Spleen (tissue), 11 donors: ENCODE measurements around the gene CYFIP2. TPM values are rescaled to one million over a fixed set of nuclear protein-coding genes. Genes with fewer than 3 reads are reported as not detected.

Experiments
- DNase-seq: peaks from one replicate; pipeline ENCODE4 v3.0.0-alpha.2; 2020
- H3K27ac ChIP-seq, 8 donors: fragments of 200-600 bp; sonication (generic) in 7 of 8; 1 replicate in 4 of 8; 2 replicates in 4 of 8; pipeline versions ENCODE4 v1.5.0 to v1.8.0; 2016 to 2021; ENCODE audit warnings: inconsistent platforms in 4 of 8, mild to moderate bottlenecking in 4 of 8, moderate library complexity in 1 of 8
- H3K27me3 ChIP-seq, 7 donors: fragments of 200-600 bp; sonication (generic) in 6 of 7; replicated peaks in 1 of 7; 1 replicate in 4 of 7; 2 replicates in 3 of 7; pipeline versions ENCODE4 v1.5.0 to v1.8.0; 2016 to 2021; ENCODE audit warnings: inconsistent platforms in 3 of 7, mild to moderate bottlenecking in 1 of 7
- H3K36me3 ChIP-seq, 6 donors: fragments of 200-600 bp; sonication (generic) in 5 of 6; 1 replicate in 4 of 6; 2 replicates in 2 of 6; pipeline versions ENCODE4 v1.5.0 to v1.8.0; 2016 to 2021; ENCODE audit warnings: inconsistent platforms in 2 of 6
- H3K4me1 ChIP-seq, 6 donors: fragments of 200-600 bp; sonication (generic) in 5 of 6; 1 replicate in 3 of 6; 2 replicates in 3 of 6; pipeline versions ENCODE4 v1.5.0 to v1.8.0; 2016 to 2021; ENCODE audit warnings: inconsistent platforms in 3 of 6
- H3K4me3 ChIP-seq, 8 donors: fragments of 200-600 bp; sonication (generic) in 7 of 8; 1 replicate in 4 of 8; 2 replicates in 4 of 8; pipeline versions ENCODE4 v1.5.0 to v1.8.0; 2016 to 2021; ENCODE audit warnings: inconsistent platforms in 4 of 8, mild to moderate bottlenecking in 4 of 8, moderate library complexity in 2 of 8
- H3K9me3 ChIP-seq, 8 donors: fragments of 200-600 bp; sonication (generic) in 7 of 8; 1 replicate in 4 of 8; 2 replicates in 4 of 8; pipeline versions ENCODE4 v1.5.0 to v1.8.0; 2016 to 2021; ENCODE audit warnings: inconsistent platforms in 4 of 8
- CTCF ChIP-seq, 11 experiments: fragments of 200-600 bp in 7 of 11; fragments of 450-650 bp in 4 of 11; sonication (generic) in 4 of 11; IDR thresholded peaks in 8 of 11; conservative IDR thresholded peaks in 3 of 11; 1 replicate in 7 of 11; 2 replicates in 4 of 11; pipeline versions ENCODE4 v1.4.0 to v1.8.0; 2016 to 2021; ENCODE audit warnings: antibody characterized with exemption in 11 of 11, inconsistent platforms in 4 of 11, mild to moderate bottlenecking in 1 of 11
- POLR2A ChIP-seq, 3 donors: fragments of 450-650 bp; IDR thresholded peaks; one replicate each; pipeline ENCODE4 v1.5.1; 2017; ENCODE audit warnings: antibody characterized with exemption in 3 of 3, mild to moderate bottlenecking in 1 of 3
- POLR2AphosphoS5 ChIP-seq, 3 donors: sonication (generic); formaldehyde crosslinking; IDR thresholded peaks; one replicate each; pipeline ENCODE4 v1.5.1; 2017; ENCODE audit warnings: antibody characterized with exemption in 3 of 3
- WGBS, 5 donors: extraction: QIAGEN DNeasy Blood & Tissue Kit in 3 of 5; methylation state at CpG; one replicate each; pipeline versions ENCODE4 v1.1.5 to v1.1.7; 2013 to 2018; 5-methylcytosine and 5-hydroxymethylcytosine counted together
- intact Hi-C: fragments of 100-400 bp; cut with DNase I; formaldehyde crosslinking; loops from one replicate; pipeline ENCODE4 v1.15.0; 2023; ENCODE audit warnings: low total_unique reads
- polyA plus RNA-seq, 3 donors: library from polyadenylated mRNA; stranded (reverse); fragments of 200-250 nt; gene quantifications; one replicate each; pipeline ENCODE4 v1.2.1, GENCODE V29; 2013
- total RNA-seq, 7 donors: library from RNA; depleted of rRNA in 3 of 7; stranded (reverse); fragments of >200 nt in 3 of 7; fragmentation: NEBNext Ultra II Directional in 4 of 7; extraction: Animal tissue kit (Norgen Biotek cat#: 25700) in 4 of 7; gene quantifications; one replicate each; pipeline versions ENCODE4 v1.1.0 to v1.2.1, GENCODE V29; 2016 to 2021
- donor health status: healthy with polysubstance abuse.
- donor health status: DM: no; HTN: no; CAD: no; lungs with moderate emphysema.
- donor health status: DM: no; HTN: no; CAD: no.
- donor health status: Bipolar disorder and iron deficiency.
- donor health status: healthy.
- donor health status: DM: no; HTN: no; CAD: no.
- donor health status: DM: yes; HTN: yes; CAD: no.

Gene CYFIP2
- total and polyA plus RNA-seq, 10 donors = 74.8 to 232 (median 159) TPM

- WGBS, 5 donors = 54 to 75% (median 63%) methylated on average over 3 of the region's 3 CpGs
- H3K4me3 ChIP-seq = no peak overlapping the region
- TF ChIP-seq POLR2A (IDR thresholded peaks at IDR 0.05) = no peak
- no peak for TF ChIP-seq POLR2AphosphoS5 (IDR thresholded peaks at IDR 0.05)
- no peak for TF ChIP-seq CTCF (IDR thresholded peaks at IDR 0.05 in 8 of 11, conservative IDR thresholded peaks at IDR 0.05 in 3 of 11)
- no peaks in the 10 kb centered on the region for H3K9me3 ChIP-seq
- DNase-seq = no peak
- H3K36me3 ChIP-seq = peaks cover 0 to 100% (median 77%) of the 10 kb centered on the region in 6 donors
- intact Hi-C loops = no loop called here
- H3K4me1 ChIP-seq = no peaks in the 10 kb centered on the region
- H3K27ac ChIP-seq = peak overlapping the region in 1 of 8 donors; percentile 21
- no peaks in the 10 kb centered on the region for H3K27me3 ChIP-seq
Observed at GRCh38 chr5:157387683-157388093, 121.8 kb downstream of the CYFIP2 start.

GRCh38 chr5:157388111-157388710, 122.3 kb downstream of the CYFIP2 start:
- no peak for DNase-seq
- intact Hi-C loops = no loop called here
- Histone ChIP-seq H3K27ac (peak overlapping the region in 1 of 8 donors; percentile 21), H3K4me1 (no peaks in the 10 kb centered on the region), H3K9me3 (no peaks in the 10 kb centered on the region), H3K4me3 (no peak overlapping the region), H3K36me3 (peaks cover 0 to 100% (median 75%) of the 10 kb centered on the region in 6 donors), H3K27me3 (no peaks in the 10 kb centered on the region)
- TF ChIP-seq POLR2A (IDR thresholded peaks at IDR 0.05) = no peak
- TF ChIP-seq POLR2AphosphoS5 (IDR thresholded peaks at IDR 0.05) = no peak
- TF ChIP-seq CTCF (IDR thresholded peaks at IDR 0.05 in 8 of 11, conservative IDR thresholded peaks at IDR 0.05 in 3 of 11) = no peak

GRCh38 chr5:157389103-157389502, 123.2 kb downstream of the CYFIP2 start:
- intact Hi-C loops = no loop called here
- Histone ChIP-seq H3K27ac (peak overlapping the region in 2 of 8 donors; percentile 37 to 39), H3K27me3 (no peaks in the 10 kb centered on the region), H3K4me3 (no peak overlapping the region), H3K4me1 (no peaks in the 10 kb centered on the region), H3K9me3 (no peaks in the 10 kb centered on the region), H3K36me3 (peaks cover 0 to 100% (median 71%) of the 10 kb centered on the region in 6 donors)
- no peak for DNase-seq
- TF ChIP-seq POLR2AphosphoS5 (IDR thresholded peaks at IDR 0.05) = peak in 1 of 3 donors; percentile 48
- no peak for TF ChIP-seq POLR2A (IDR thresholded peaks at IDR 0.05)
- WGBS, 5 donors = 92 to 99% (median 97%) methylated on average over 2 to 17 of the region's 17 CpGs

GRCh38 chr5:157390133-157390532, 124.2 kb downstream of the CYFIP2 start:
- DNase-seq = no peak
- WGBS, 5 donors = 69 to 86% (median 82%) methylated on average over 4 to 5 of the region's 5 CpGs
- TF ChIP-seq POLR2A (IDR thresholded peaks at IDR 0.05) (no peak), CTCF (IDR thresholded peaks at IDR 0.05 in 8 of 11, conservative IDR thresholded peaks at IDR 0.05 in 3 of 11) (no peak)
- Histone ChIP-seq H3K27me3 (no peaks in the 10 kb centered on the region), H3K36me3 (peaks cover 0 to 94% (median 61%) of the 10 kb centered on the region in 6 donors), H3K27ac (peak overlapping the region in 3 of 8 donors; percentile 37 to 45 (median 39)), H3K9me3 (no peaks in the 10 kb centered on the region), H3K4me3 (no peak overlapping the region), H3K4me1 (no peaks in the 10 kb centered on the region)
- intact Hi-C loops = no loop called here
